RWPE2 (cell line): ENCODE results near the gene CLEC14A.

ENCODE experiments used
- ATAC-seq: fragments of 200-7000 bp; cut with Tn5 transposase; 3 replicates; pipeline ENCODE4 v1.9.1; 2021; ENCODE audit warnings: low read depth
- DNase-seq: peaks from one replicate; pipeline ENCODE4 v3.0.0-alpha.2; 2020; ENCODE audit warnings: low spot score
- H3K27ac ChIP-seq: fragments of 450-650 bp; 2 replicates; pipeline ENCODE4 v1.5.1; 2017; ENCODE audit warnings: mild to moderate bottlenecking; ENCODE audit not compliant: poor library complexity, severe bottlenecking
- H3K27me3 ChIP-seq: fragments of 250-450 bp; sonication (Bioruptor Pico); 2 replicates; pipeline ENCODE4 v1.5.1; 2021; ENCODE audit warnings: mild to moderate bottlenecking, moderate library complexity; ENCODE audit not compliant: insufficient read depth, poor library complexity, severe bottlenecking
- H3K36me3 ChIP-seq: fragments of 250-450 bp; sonication (Bioruptor Pico); 2 replicates; pipeline ENCODE4 v1.5.1; 2020; ENCODE audit warnings: low read depth, mild to moderate bottlenecking, moderate library complexity
- H3K4me1 ChIP-seq: fragments of 250-450 bp; sonication (Bioruptor Pico); 2 replicates; pipeline ENCODE4 v1.5.1; 2021; ENCODE audit warnings: mild to moderate bottlenecking, moderate library complexity; ENCODE audit not compliant: insufficient read depth, poor library complexity, severe bottlenecking
- H3K4me3 ChIP-seq: fragments of 250-450 bp; sonication (Bioruptor Pico); 2 replicates; pipeline ENCODE4 v1.5.1; 2021; ENCODE audit warnings: mild to moderate bottlenecking, moderate library complexity; ENCODE audit not compliant: severe bottlenecking
- H3K9me3 ChIP-seq: fragments of 250-450 bp; sonication (Bioruptor Pico); 2 replicates; pipeline ENCODE4 v1.5.1; 2021; ENCODE audit warnings: mild to moderate bottlenecking, moderate library complexity; ENCODE audit not compliant: severe bottlenecking
- TF ChIP-seq, protein P1 (sequence below): fragments of 450-650 bp; IDR thresholded peaks from one replicate; pipeline ENCODE4 v1.5.1; 2017; ENCODE audit warnings: mild to moderate bottlenecking, moderate library complexity; ENCODE audit not compliant: poor library complexity, severe bottlenecking

The CLEC14A gene

DNA sequence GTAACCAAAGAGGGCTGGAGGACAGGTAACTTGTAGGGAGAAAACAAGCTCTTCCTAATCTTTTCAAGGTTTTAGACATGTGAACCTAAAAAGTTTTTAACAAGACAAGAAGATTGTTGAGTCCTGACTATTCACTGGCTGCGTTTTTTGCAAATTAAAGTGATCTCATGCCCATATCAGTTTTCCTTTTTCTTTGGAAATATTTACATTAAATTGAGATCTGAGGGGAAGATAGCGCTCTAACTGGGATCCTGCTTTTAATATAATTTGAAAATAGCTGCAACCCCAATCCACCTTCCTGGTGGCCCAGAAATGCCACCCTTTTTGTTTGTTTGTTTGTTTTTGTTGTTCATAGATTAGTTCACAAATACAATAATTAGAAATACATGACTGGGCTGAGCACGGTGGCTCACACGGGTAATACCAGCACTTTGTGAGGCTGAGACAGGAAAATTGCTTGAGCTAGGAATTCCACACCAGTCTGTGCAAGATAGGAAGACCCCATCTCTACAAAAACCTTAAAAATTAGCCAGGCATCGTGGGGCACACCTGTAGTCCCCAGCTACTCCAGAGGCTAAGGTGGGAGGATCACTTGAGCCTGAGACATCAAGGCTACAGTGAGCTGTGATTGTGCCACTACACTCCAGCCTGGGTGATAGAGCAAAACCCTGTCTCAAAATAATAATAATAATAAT is 50.6 kb downstream of the CLEC14A start:
- DNase-seq (no peak), ATAC-seq (no peak)
- peaks cover 38% of the 10 kb centered on the region for H3K27me3 ChIP-seq
- H3K9me3 ChIP-seq: no peaks in the 10 kb centered on the region
- H3K36me3 ChIP-seq: no peaks in the 10 kb centered on the region
- H3K4me1 ChIP-seq: peaks cover 9% of the 10 kb centered on the region
- TF ChIP-seq, protein P1, sequence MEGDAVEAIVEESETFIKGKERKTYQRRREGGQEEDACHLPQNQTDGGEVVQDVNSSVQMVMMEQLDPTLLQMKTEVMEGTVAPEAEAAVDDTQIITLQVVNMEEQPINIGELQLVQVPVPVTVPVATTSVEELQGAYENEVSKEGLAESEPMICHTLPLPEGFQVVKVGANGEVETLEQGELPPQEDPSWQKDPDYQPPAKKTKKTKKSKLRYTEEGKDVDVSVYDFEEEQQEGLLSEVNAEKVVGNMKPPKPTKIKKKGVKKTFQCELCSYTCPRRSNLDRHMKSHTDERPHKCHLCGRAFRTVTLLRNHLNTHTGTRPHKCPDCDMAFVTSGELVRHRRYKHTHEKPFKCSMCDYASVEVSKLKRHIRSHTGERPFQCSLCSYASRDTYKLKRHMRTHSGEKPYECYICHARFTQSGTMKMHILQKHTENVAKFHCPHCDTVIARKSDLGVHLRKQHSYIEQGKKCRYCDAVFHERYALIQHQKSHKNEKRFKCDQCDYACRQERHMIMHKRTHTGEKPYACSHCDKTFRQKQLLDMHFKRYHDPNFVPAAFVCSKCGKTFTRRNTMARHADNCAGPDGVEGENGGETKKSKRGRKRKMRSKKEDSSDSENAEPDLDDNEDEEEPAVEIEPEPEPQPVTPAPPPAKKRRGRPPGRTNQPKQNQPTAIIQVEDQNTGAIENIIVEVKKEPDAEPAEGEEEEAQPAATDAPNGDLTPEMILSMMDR: no peak
- no peak overlapping the region for H3K4me3 ChIP-seq
- H3K27ac ChIP-seq: no peak overlapping the region

DNA sequence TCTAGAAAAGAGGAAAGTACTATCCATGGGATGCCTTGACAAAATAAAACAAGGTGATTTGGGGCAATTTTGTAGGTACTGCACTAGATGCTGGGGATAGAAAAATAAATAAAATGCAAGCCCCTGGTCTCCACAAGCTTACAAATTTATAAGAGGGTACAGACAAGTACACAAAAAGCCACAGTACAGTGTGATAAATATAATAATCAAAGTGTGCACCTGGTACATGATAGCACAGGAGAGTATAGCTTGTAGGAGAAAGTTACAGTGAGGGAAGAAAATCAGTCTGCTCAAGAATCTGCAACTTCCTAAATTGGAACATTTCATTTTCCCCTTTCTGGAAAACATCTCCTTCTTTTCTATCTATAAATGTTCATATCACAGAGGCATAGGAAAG is 51.2 kb downstream of the CLEC14A start:
- Histone ChIP-seq H3K4me1 (peaks cover 15% of the 10 kb centered on the region), H3K27ac (no peak overlapping the region), H3K4me3 (no peak overlapping the region), H3K36me3 (no peaks in the 10 kb centered on the region), H3K9me3 (no peaks in the 10 kb centered on the region), H3K27me3 (peaks cover 32% of the 10 kb centered on the region)
- DNase-seq (no peak), ATAC-seq (no peak)
- TF ChIP-seq, protein P1: no peak
